GM19395 (cell line): ENCODE results near the gene MIA.
"Not testable (repeated sequence)": the region's sequence is repeated elsewhere in the genome, so short reads cannot be mapped to it uniquely, and the experiment has no call there.

ENCODE experiments used
- ATAC-seq: cut with Tn5 transposase; IDR thresholded peaks from one replicate; pipeline ENCODE4 v1.9.1; 2021; ENCODE audit warnings: mild to moderate bottlenecking, moderate library complexity; ENCODE audit not compliant: unreplicated experiment

Gene MIA

DNA sequence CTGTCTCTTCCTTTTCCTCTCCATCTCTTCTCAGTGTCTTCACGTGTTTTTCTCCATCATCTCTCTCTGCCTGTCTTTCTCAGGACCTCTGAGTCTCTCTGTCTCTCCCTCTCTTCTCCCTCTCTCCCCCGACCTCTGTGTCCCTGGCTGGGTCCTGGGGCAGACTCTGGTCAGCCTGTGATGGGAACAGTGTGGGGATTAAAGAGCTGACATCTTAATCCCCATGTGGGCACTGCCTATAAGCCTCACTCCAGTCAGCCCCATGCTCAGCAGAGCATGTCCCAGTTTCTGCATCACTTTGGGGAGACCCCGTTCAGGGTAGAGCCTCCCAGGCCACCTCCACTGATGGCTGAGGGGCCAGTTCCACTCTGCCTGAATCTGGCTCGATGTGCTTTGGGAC, 39.9 kb downstream of the MIA start:
- ATAC-seq: no peak

DNA sequence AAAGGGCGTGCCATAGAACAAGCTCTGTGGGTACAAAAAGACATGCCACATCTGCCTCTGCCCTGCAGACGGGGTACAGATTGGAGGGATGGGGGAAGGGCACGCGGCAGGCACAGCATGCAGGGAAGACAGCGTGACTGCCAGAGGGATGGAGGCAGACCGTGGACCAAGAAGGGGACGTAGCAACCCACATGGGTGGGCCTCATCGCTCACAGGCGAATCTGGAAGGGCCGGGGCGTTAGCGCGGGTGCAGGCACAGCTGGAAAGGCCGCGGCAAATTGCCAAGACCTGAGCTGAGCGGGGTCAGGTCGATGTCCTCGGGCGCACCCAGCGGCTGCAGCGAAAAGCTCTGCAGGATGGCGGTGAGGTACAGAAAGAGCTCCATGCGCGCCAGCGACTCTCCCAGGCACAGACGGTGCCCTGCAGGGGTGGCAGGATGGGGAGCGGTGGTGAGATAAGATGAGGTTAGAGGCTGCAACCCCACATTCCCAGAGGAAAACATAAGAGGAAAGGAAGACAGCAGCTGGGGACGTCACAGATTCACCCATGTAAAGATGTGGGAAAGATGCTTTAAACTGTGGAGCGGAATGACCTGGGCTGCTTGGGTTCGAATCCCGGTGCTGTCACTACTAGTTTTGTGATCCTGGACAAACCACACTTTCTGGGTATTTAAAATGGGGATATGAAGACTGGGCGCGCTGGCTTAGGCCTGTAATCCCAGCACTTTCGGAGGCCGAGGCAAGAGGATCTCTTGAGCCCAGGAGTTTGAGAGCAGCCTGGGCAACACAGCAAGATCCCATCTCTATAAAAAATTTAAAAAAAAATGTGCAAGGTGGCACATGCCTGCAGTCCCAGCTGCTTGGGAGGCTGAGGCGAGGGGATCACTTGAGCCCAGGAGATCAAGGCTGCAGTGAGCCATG, 43.4 kb downstream of the MIA start:
- peak; percentile 47 for ATAC-seq

DNA sequence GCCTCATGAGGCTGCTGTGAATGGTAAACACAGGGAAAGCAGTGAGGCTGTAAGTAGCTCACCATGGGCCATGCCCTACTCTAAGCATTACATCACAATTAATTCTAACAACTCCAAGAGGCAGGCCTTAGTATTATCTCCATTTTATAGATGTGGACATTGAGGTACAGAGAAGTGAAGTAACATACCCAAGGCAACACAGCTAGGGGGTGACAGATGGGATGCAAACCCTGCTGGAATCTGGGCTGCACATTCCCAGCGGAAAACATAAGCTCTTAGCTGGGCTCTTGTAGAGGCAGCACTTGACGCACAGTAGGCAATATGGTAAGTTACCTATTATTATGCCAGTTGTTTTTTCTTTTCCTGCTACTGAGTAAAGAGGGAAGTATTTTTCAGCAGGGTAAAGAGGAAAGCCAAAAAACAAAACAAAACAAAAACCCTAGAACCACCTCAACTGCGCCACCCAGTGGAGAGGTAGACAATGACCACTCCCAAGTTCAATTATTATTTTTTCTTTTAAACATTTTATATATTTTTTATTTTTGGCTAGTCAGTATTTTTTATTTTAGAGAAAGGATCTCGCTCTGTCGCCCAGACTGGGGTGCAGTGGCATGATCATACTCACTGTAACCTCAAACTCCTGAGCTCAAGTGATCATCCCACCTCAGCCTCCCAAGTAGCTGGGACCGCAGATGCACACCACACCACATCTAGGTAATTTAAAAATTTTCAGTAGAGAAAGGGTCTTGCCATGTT, 44.3 kb downstream of the MIA start:
- not testable (repeated sequence) for ATAC-seq

DNA sequence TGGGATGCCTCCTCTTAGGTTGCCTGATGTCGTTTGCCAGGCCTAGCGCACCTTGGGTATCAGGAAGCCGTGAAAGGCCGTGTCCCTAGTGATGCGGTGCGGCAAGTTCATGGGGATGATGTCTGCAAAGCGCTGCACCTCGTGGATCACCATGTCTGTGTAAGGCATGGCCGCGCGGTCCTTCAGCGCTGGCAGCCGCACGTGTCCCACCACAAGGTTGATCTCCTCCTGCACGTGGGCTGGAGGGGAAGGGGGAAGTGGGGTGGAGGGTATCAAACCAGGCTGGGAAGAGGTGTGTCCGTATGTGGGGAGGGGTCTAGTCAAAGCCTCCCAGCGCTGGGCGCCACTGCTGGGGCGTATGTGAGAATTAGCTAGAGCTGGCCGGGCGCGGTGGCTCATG, 46.8 kb downstream of the MIA start:
- ATAC-seq: no peak

DNA sequence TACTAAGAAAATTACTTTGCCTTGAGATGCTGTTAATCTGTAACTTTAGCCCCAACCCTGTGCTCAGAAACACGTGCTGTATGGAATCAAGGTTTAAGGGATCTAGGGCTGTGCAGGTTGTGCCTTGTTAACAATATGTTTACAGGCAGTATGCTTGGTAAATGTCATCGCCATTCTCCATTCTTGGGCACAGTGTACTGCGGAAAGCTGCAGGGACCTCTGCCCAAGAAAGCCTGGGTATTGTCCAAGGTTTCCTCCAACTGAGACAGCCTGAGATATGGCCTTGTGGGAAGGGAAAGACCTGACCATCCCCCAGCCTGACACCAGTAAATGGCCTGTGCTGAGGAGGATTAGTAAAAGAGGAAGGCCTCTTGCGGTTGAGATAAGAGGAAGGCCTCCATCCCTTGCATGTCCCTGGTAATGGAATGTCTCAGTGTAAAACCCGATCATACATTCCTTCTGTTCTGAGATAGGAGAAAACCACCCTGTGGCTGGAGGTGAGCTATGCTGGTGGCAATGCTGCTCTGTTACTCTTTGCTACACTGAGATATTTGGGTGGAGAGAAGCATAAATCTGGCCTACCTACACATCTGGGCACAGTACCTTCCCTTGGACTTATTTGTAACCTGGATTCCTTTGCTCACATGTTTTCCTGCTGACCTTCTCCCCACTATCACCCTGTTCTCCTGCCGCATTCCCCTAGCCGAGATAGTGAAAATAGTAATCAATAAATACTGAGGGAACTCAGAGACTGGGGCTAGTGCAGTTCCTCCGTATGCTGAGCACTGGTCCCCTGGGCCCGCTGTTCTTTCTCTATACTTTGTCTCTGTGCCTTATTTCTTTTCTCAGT, 47.6 kb downstream of the MIA start:
- not testable (repeated sequence) for ATAC-seq

DNA sequence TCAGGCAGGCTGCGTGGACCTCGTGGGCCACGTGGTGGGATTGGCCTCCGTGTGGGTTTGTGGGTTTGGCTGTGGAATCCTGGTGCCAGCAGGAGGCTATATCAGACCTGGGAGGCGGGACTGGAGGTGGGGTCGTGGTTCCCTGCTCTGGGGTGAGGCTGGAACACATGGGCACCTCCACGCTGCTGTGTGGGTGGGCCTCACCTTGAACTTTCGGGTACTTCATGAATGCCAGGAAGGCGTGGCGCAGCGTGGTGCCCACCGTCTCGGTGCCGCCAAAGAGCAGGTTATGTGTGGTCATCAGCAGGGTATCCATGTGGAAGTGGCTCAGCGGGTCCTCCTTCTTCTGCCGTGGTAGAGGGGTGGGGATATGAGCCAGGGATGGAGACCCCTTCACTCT, 49.6 kb downstream of the MIA start:
- not testable (repeated sequence) for ATAC-seq

DNA sequence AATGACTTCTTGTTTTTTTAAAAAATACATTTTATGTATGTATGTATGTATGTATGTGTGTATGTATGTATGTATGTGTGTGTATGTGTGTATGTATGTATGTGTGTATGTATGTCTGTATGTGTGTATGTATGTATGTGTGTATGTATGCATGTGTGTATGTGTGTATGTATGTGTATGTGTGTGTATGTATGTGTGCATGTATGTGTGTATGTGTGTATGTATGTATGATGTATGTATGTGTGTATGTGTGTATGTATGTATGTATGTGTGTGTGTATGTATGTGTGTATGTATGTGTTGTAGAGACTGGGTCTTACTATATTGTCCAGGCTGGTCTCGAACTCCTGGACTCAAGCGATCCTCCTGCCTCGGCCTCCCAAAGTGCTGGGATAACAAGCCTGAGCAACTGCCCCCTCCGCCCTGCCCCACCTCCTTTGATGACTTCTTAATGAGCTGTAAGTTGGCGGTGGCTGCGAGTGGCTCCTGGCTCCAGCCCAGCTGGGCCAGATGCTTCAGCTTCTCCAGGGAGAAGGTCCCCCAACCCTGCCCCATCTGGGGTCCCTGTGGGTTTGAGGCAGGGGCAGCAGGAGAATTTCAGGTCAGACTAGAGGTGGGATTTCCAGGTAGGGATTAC, 50.3 kb downstream of the MIA start:
- not testable (repeated sequence) for ATAC-seq

DNA sequence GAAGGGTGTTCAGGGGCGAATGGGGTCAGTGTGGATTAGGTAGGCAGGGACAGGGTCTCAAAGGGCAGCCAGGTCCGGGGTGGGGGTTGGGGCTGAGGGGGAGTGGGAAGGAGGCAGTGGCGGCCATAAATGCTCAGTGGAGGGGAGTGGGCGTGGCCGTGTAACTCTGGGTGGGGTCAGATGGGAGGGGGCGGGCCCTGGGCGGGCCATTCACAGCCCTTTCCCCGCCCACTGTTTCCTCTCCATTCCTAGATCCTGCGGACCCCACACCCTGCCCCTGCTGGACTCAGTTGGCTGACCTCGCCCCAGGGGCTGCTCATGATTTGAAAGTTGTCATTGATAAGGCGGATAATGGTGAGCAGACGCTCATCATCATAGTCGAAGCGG, 51.0 kb downstream of the MIA start:
- not testable (repeated sequence) for ATAC-seq

DNA sequence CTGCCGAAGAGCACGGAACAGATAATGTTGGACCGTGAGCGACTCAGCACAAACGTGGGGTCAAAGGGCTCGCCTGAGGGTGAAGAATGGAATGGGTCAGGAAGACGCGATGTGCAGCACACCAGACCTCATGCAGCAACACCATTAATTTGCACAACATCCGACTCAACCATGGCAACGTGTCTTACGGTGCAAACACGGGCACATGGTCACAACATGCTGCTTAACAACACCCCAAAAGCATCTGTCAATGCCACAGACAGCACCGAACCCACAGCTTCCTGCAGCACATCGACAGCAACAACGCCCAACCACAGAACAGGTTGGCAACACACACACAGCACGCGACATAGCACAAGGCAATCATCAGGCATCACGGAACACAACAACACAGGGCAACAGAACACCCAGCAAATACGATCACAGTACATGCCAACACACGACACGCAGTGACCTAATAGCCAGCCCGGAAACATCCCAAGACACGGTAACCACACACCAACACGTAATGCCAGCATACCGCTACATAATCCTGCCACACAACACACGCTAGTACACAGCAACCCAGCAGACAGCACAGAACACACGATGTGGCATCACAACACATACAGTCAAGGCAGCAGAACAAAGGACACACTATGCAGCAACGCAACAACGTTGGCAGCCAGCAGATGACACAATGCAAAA, 51.5 kb downstream of the MIA start:
- not testable (repeated sequence) for ATAC-seq
